DND-41 (cell line): ENCODE data around the gene SUCLG2.

Experiments
- ATAC-seq: fragments of 200-7000 bp; cut with Tn5 transposase; 3 replicates; pipeline ENCODE4 v1.9.1; 2021; ENCODE audit warnings: low read depth; ENCODE audit not compliant: insufficient read depth
- DNase-seq: peaks from one replicate; pipeline ENCODE4 v3.0.0-alpha.2; 2020
- H2AFZ ChIP-seq: 2 replicates; pipeline ENCODE4 v1.6.0; 2012; ENCODE audit warnings: low read depth, low read length
- H3K27ac ChIP-seq: 2 replicates; pipeline ENCODE4 v1.5.1; 2012; ENCODE audit warnings: low read length, inconsistent platforms
- H3K27me3 ChIP-seq: fragments of 200-600 bp; sonication (generic); 2 replicates; pipeline ENCODE4 v1.6.0; 2012; ENCODE audit warnings: low read length, mild to moderate bottlenecking, inconsistent platforms; ENCODE audit not compliant: insufficient read depth, poor library complexity
- H3K36me3 ChIP-seq: 2 replicates; pipeline ENCODE4 v1.5.1; 2012; ENCODE audit warnings: low read length, inconsistent platforms; ENCODE audit not compliant: insufficient read depth
- H3K4me1 ChIP-seq: 2 replicates; pipeline ENCODE4 v1.5.1; 2012; ENCODE audit warnings: mild to moderate bottlenecking, low read length; ENCODE audit not compliant: insufficient read depth
- H3K4me2 ChIP-seq: 2 replicates; pipeline ENCODE4 v1.6.0; 2012; ENCODE audit warnings: mild to moderate bottlenecking, moderate library complexity, low read length, inconsistent platforms; ENCODE audit not compliant: insufficient read depth
- H3K4me3 ChIP-seq, 2 experiments: fragments of 200-600 bp in 1 of 2; shearing (Covaris generic) in 1 of 2; 2 replicates each; pipeline ENCODE4 v1.5.1; 2012 to 2016; ENCODE audit warnings: inconsistent platforms in 2 of 2, low read length in 2 of 2, mild to moderate bottlenecking in 2 of 2, low read depth in 1 of 2, moderate library complexity in 1 of 2
- H3K79me2 ChIP-seq: 2 replicates; pipeline ENCODE4 v1.6.0; 2012; ENCODE audit warnings: low read length, inconsistent platforms; ENCODE audit not compliant: insufficient read depth
- H3K9ac ChIP-seq: 2 replicates; pipeline ENCODE4 v1.6.0; 2012; ENCODE audit warnings: low read depth, mild to moderate bottlenecking, inconsistent platforms, low read length, moderate library complexity
- H3K9me3 ChIP-seq: 2 replicates; pipeline ENCODE4 v1.5.1; 2012; ENCODE audit warnings: low read length, moderate library complexity, mild to moderate bottlenecking, inconsistent platforms; ENCODE audit not compliant: insufficient read depth, severe bottlenecking
- H4K20me1 ChIP-seq: 2 replicates; pipeline ENCODE4 v1.6.0; 2012; ENCODE audit warnings: low read length; ENCODE audit not compliant: insufficient read depth
- CTCF ChIP-seq: IDR thresholded peaks from 2 replicates; pipeline ENCODE4 v1.5.1; 2012; ENCODE audit warnings: borderline replicate concordance, low read length, moderate library complexity, mild to moderate bottlenecking; ENCODE audit not compliant: poor library complexity, severe bottlenecking; ENCODE audit errors: extremely low read depth
- EZH2 ChIP-seq: IDR thresholded peaks from 3 replicates; pipeline ENCODE4 v1.6.1; 2012; ENCODE audit warnings: borderline replicate concordance, low read depth, mild to moderate bottlenecking, moderate library complexity, low read length, inconsistent platforms; ENCODE audit not compliant: severe bottlenecking

Gene SUCLG2

GRCh38 chr3:67640023-67640660, 14.3 kb downstream of the SUCLG2 start:
- H3K4me2 ChIP-seq = no peak overlapping the region
- H3K79me2 ChIP-seq = peaks cover 27% of the 10 kb centered on the region

GRCh38 chr3:67637255-67637900, 17.0 kb downstream of the SUCLG2 start:
- H3K4me1 ChIP-seq = no peaks in the 10 kb centered on the region
- H3K9me3 ChIP-seq = no peaks in the 10 kb centered on the region
- no peak overlapping the region for H3K4me2 ChIP-seq
- no peak overlapping the region for H3K4me3 ChIP-seq
- DNase-seq (no peak), ATAC-seq (no peak)
- TF ChIP-seq EZH2 (no peak), CTCF (no peak)
- no peaks in the 10 kb centered on the region for H3K27me3 ChIP-seq
- H3K79me2 ChIP-seq = peaks cover 28% of the 10 kb centered on the region
- peaks cover 3% of the 10 kb centered on the region; the same call in 1 of the 2 replicates for H3K36me3 ChIP-seq
- no peak overlapping the region for H3K27ac ChIP-seq
- no peak overlapping the region for H2AFZ ChIP-seq
- no peak overlapping the region for H3K9ac ChIP-seq
- H4K20me1 ChIP-seq = peaks cover 28% of the 10 kb centered on the region

More at GRCh38 chr3:67640023-67640660, 14.3 kb downstream of the SUCLG2 start:
- ATAC-seq (no peak), DNase-seq (no peak)
- Histone ChIP-seq H3K4me1 (no peaks in the 10 kb centered on the region), H3K27ac (no peak overlapping the region), H3K9ac (no peak overlapping the region), H3K4me3 (no peak overlapping the region), H3K27me3 (no peaks in the 10 kb centered on the region), H4K20me1 (peaks cover 26% of the 10 kb centered on the region), H3K9me3 (no peaks in the 10 kb centered on the region), H2AFZ (no peak overlapping the region), H3K36me3 (peaks cover 13% of the 10 kb centered on the region; the same call in 1 of the 2 replicates)
- no peak for TF ChIP-seq EZH2
- TF ChIP-seq CTCF = no peak

- H3K4me1 ChIP-seq = no peaks in the 10 kb centered on the region
- TF ChIP-seq CTCF = no peak
- no peak overlapping the region for H3K27ac ChIP-seq
- no peak overlapping the region for H3K9ac ChIP-seq
- ATAC-seq (no peak), DNase-seq (no peak)
- peaks cover 29% of the 10 kb centered on the region; the same call in 1 of the 2 replicates for H3K79me2 ChIP-seq
- no peaks in the 10 kb centered on the region for H3K27me3 ChIP-seq
- no peak overlapping the region for H3K4me2 ChIP-seq
- no peak overlapping the region for H3K4me3 ChIP-seq
- no peak overlapping the region for H2AFZ ChIP-seq
- H3K36me3 ChIP-seq = peaks cover 3% of the 10 kb centered on the region; the same call in 1 of the 2 replicates
- peaks cover 28% of the 10 kb centered on the region for H4K20me1 ChIP-seq
- no peaks in the 10 kb centered on the region for H3K9me3 ChIP-seq
These were observed 18.6 kb downstream of the SUCLG2 start for GRCh38 chr3:67635806-67636205.

- no peak overlapping the region for H3K4me3 ChIP-seq
- ATAC-seq (no peak), DNase-seq (no peak)
- no peaks in the 10 kb centered on the region for H3K4me1 ChIP-seq
- H3K27ac ChIP-seq = no peak overlapping the region
- peaks cover 31% of the 10 kb centered on the region for H4K20me1 ChIP-seq
- no peak overlapping the region for H2AFZ ChIP-seq
- no peak overlapping the region for H3K9ac ChIP-seq
- peaks cover 31% of the 10 kb centered on the region; the same call in 1 of the 2 replicates for H3K79me2 ChIP-seq
- H3K9me3 ChIP-seq = no peaks in the 10 kb centered on the region
- TF ChIP-seq CTCF (no peak), EZH2 (no peak)
- H3K36me3 ChIP-seq = peaks cover 3% of the 10 kb centered on the region; the same call in 1 of the 2 replicates
- H3K4me2 ChIP-seq = no peak overlapping the region
- H3K27me3 ChIP-seq = no peaks in the 10 kb centered on the region
These were observed 19.2 kb downstream of the SUCLG2 start for GRCh38 chr3:67635257-67635656.
